ENCODE data around the gene XYLT1. TPM values are rescaled to one million over a fixed set of nuclear protein-coding genes. Genes with fewer than 3 reads are reported as not detected.

Gene XYLT1
- total and polyA plus RNA-seq, 2 of the 4 experiments (the other 2 are of a cell fraction): 9.0 to 12.7 TPM

GRCh38 chr16:17452922-17453321, 17.8 kb downstream of the XYLT1 start:
- Histone ChIP-seq H4K91ac (ENCODE audit: insufficient read depth, low read depth, low read length) (no peak overlapping the region), H2AK9ac (replicated peaks; ENCODE audit: low read depth, low read length, poor library complexity) (no peak overlapping the region), H3K23ac (ENCODE audit: low read depth, low read length) (no peak overlapping the region), H2BK120ac (ENCODE audit: low read depth, low read length) (no peak overlapping the region), H3K9ac (ENCODE audit: low read depth, low read length) (no peak overlapping the region), H3K36me3 (ENCODE audit: control insufficient read depth, insufficient read depth, low read length) (no peaks in the 10 kb centered on the region), H2BK20ac (ENCODE audit: low read depth, low read length) (no peak overlapping the region), H3K27me3 (ENCODE audit: control insufficient read depth, insufficient read depth, low read length) (no peaks in the 10 kb centered on the region), H2BK15ac (ENCODE audit: low read depth, low read length) (no peak overlapping the region), H4K20me1 (ENCODE audit: insufficient read depth, low read length) (peaks cover 4% of the 10 kb centered on the region), H4K8ac (ENCODE audit: low read depth in 2 of 2, low read length in 2 of 2) (no peak overlapping the region), H2AFZ (replicated peaks; ENCODE audit: low read length, poor library complexity) (no peak overlapping the region), H2BK5ac (ENCODE audit: low read depth, low read length, poor library complexity, severe bottlenecking) (no peak overlapping the region), H3K27ac (ENCODE audit: insufficient read depth, low read length) (no peak overlapping the region), H4K5ac (ENCODE audit: low read depth, low read length) (no peak overlapping the region), H3K9me3 (ENCODE audit: control insufficient read depth, insufficient read depth, low read length) (no peaks in the 10 kb centered on the region), H3K4me3 (ENCODE audit: insufficient read depth, low read depth, low read length) (no peak overlapping the region), H3K4me1 (ENCODE audit: control insufficient read depth, insufficient read depth, low read length) (peaks cover 2% of the 10 kb centered on the region; the same call in 1 of the 2 replicates), H3K14ac (replicated peaks; ENCODE audit: low read depth, low read length) (no peak overlapping the region), H2AK5ac (ENCODE audit: low read depth, low read length) (no peak overlapping the region), H3K79me1 (ENCODE audit: low read depth in 1 of 2, low read length in 2 of 2) (peaks cover 12 to 51% of the 10 kb centered on the region in 2 experiments; a peak in 3 of 4 replicates), H3K4me2 (ENCODE audit: low read depth, low read length) (no peak overlapping the region), H3K9me1 (ENCODE audit: insufficient read depth, low read length) (0 out of 2 replicates have a peak, but pooled peaks cover 3% of the 10 kb centered on the region), H3K18ac (ENCODE audit: low read depth, low read length) (no peak overlapping the region), H3K56ac (ENCODE audit: extremely low read depth, insufficient read depth, low read length) (no peak overlapping the region), H3K4ac (ENCODE audit: low read depth, low read length) (no peak overlapping the region)
- BruUV-seq (replicated peaks): no TSS peak
- intact Hi-C loops (cut with micrococcal nuclease) (no loop called here), in situ Hi-C loops (cut with MboI; ENCODE audit: low sequenced_read_pairs) (loop anchor here (25.0 kb wide), 2 partner anchors 241 to 591 kb away; no protein-coding TSS in a partner anchor), dilution Hi-C loops (cut with HindIII; ENCODE audit: low sequenced_read_pairs, unreplicated experiment) (no loop called here)
- no CpG with 5 or more reads among the region's 2 CpGs for WGBS, 2 experiments (ENCODE audit: extremely low coverage in 2 of 2, insufficient read length in 1 of 2)
- peak; percentile 44 for DNase-seq
- POLR2A ChIA-PET (ENCODE audit: unreplicated experiment): no interaction called here
- no peak for ATAC-seq (ENCODE audit: low read depth)
- no peak for TF ChIP-seq CHD1 (IDR thresholded peaks at IDR 0.05; ENCODE audit: low read depth, low read length)
- no peak for TF ChIP-seq MXI1 (IDR thresholded peaks at IDR 0.05; ENCODE audit: borderline replicate concordance, low read depth, low read length)
- no peak for TF ChIP-seq NFE2L2 (IDR thresholded peaks at IDR 0.05; ENCODE audit: low read depth, low read length)
- TF ChIP-seq ELK1 (IDR thresholded peaks at IDR 0.05; ENCODE audit: borderline replicate concordance, low read depth, low read length): no peak
- TF ChIP-seq CTCF (conservative IDR thresholded peaks at IDR 0.05; ENCODE audit: low read depth, low read length): no peak
- TF ChIP-seq MAZ (IDR thresholded peaks at IDR 0.05; ENCODE audit: borderline replicate concordance, low read depth, low read length): no peak
- no peak for TF ChIP-seq RFX5 (IDR thresholded peaks at IDR 0.05; ENCODE audit: low read depth, low read length)
- no peak for TF ChIP-seq SMC3 (IDR thresholded peaks at IDR 0.05; ENCODE audit: low read depth, low read length)
- TF ChIP-seq RAD21 (IDR thresholded peaks at IDR 0.05; ENCODE audit: low read length): no peak
- no peak for TF ChIP-seq MAFK (IDR thresholded peaks at IDR 0.05; ENCODE audit: low read depth, low read length)
- no peak for TF ChIP-seq POLR2A (IDR thresholded peaks at IDR 0.05; ENCODE audit: low read depth, low read length)
- no peak for TF ChIP-seq RCOR1 (IDR thresholded peaks at IDR 0.05; ENCODE audit: insufficient replicate concordance, low read length)
- TF ChIP-seq, protein P1, sequence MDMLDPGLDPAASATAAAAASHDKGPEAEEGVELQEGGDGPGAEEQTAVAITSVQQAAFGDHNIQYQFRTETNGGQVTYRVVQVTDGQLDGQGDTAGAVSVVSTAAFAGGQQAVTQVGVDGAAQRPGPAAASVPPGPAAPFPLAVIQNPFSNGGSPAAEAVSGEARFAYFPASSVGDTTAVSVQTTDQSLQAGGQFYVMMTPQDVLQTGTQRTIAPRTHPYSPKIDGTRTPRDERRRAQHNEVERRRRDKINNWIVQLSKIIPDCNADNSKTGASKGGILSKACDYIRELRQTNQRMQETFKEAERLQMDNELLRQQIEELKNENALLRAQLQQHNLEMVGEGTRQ (IDR thresholded peaks at IDR 0.05; ENCODE audit: low read depth, low read length): no peak
- TF ChIP-seq BHLHE40 (IDR thresholded peaks at IDR 0.05; ENCODE audit: low read depth, low read length): no peak
- TF ChIP-seq FOS (IDR thresholded peaks at IDR 0.05; ENCODE audit: low read depth, low read length): no peak
- no peak for TF ChIP-seq CEBPB (IDR thresholded peaks at IDR 0.05; ENCODE audit: low read depth, low read length)
- CTCF ChIA-PET: no interaction called here
